ENCODE data around the gene MYO3B.

DNA sequence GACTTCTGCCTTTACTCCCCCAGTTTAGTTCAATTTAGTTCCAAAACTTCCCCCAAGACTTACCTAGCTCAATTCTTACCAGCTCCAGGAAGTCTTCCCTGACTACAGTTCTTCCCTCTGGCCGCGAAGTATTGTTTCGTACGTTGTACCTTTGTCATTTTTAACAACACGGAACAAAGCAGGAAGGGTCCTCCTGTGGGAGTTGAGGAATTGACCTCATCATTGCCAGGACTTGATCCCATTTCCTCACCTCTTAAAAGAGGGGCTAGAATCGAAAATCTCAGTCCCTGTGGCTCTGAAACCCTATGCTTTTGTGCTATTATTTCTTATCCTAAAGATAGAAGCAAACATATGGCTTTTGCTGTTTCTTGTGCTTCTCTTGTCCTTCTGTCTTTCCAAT, 187.1 kb downstream of the MYO3B start:
- TF ChIP-seq EZH2 (IDR thresholded peaks at IDR 0.05; ENCODE audit: low read length) = no peak
- TF ChIP-seq, protein P1, sequence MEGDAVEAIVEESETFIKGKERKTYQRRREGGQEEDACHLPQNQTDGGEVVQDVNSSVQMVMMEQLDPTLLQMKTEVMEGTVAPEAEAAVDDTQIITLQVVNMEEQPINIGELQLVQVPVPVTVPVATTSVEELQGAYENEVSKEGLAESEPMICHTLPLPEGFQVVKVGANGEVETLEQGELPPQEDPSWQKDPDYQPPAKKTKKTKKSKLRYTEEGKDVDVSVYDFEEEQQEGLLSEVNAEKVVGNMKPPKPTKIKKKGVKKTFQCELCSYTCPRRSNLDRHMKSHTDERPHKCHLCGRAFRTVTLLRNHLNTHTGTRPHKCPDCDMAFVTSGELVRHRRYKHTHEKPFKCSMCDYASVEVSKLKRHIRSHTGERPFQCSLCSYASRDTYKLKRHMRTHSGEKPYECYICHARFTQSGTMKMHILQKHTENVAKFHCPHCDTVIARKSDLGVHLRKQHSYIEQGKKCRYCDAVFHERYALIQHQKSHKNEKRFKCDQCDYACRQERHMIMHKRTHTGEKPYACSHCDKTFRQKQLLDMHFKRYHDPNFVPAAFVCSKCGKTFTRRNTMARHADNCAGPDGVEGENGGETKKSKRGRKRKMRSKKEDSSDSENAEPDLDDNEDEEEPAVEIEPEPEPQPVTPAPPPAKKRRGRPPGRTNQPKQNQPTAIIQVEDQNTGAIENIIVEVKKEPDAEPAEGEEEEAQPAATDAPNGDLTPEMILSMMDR (optimal IDR thresholded peaks at IDR 0.05 in 1 of 3, IDR thresholded peaks at IDR 0.05 in 1 of 3, conservative IDR thresholded peaks at IDR 0.05 in 1 of 3; ENCODE audit: extremely low read depth in 1 of 3, insufficient read depth in 2 of 3, low read length in 3 of 3) = no peak
